Mammary epithelial cell (primary cell): Measurements from ENCODE around the gene PSTK.

Experiments used
- CTCF ChIP-seq, 2 donors: IDR thresholded peaks in 1 of 2; conservative IDR thresholded peaks in 1 of 2; 2 replicates each; pipeline ENCODE4 v1.5.1; 2011 to 2012; ENCODE audit warnings: inconsistent platforms in 2 of 2, low read length in 2 of 2, mild to moderate bottlenecking in 2 of 2, control low read depth in 1 of 2, low read depth in 1 of 2; ENCODE audit not compliant: insufficient read depth in 1 of 2; ENCODE audit errors: extremely low read depth in 1 of 2
- EZH2 ChIP-seq: IDR thresholded peaks from 2 replicates; pipeline ENCODE4 v1.6.1; 2012; ENCODE audit warnings: low read length, inconsistent platforms, borderline replicate concordance

GRCh38 chr10:122983898-122984297 lies 3.7 kb downstream of the PSTK start:
- TF ChIP-seq CTCF (conservative IDR thresholded peaks at IDR 0.05 in 1 of 2, IDR thresholded peaks at IDR 0.05 in 1 of 2; ENCODE audit: extremely low read depth in 1 of 2, insufficient read depth in 1 of 2, low read depth in 1 of 2, low read length in 2 of 2) (no peak), EZH2 (no peak)
